ENCODE results near the gene SLC5A6.
A peak's percentile ranks its signal among the peaks of the same experiment; 100 is the strongest.

SLC5A6 gene

DNA sequence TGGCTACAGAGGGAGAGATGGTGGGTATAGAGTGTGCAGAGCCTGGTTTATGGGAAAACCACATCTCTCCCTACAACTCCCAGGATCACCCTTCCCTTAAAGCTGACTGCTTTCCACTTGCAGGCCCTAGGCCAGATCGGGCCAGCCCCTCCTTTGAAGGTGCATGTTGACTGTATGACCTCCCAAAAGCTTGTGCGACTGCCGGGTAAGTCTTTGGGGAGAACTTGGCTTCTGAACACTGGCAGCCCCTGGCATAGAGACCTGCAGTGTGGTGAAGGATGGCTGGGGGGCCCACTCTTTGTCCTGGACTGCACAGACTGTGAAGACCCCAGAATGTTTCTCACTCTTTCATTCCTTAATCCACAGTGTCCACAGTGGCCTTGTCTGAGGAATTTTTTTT lies 24.6 kb upstream of the SLC5A6 start:
- no peak for DNase-seq (ENCODE audit: low read depth in 2 of 2)

DNA sequence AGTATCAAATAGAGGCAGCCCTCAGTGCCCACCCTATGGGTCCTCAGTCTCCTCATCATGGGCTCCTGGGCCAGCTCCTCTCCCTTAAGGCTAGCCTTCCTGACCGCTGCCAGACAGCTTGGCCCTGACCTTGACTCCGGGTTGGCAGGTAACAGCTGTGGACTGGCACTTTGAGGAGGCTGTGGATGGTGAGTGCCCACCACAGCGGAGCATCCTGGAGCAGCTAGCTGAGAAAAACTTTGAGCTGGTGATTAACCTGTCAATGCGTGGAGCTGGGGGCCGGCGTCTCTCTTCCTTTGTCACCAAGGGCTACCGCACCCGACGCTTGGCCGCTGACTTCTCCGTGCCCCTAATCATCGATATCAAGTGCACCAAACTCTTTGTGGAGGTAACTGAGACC lies 24.1 kb upstream of the SLC5A6 start:
- DNase-seq (ENCODE audit: low read depth in 2 of 2), result no peak

DNA sequence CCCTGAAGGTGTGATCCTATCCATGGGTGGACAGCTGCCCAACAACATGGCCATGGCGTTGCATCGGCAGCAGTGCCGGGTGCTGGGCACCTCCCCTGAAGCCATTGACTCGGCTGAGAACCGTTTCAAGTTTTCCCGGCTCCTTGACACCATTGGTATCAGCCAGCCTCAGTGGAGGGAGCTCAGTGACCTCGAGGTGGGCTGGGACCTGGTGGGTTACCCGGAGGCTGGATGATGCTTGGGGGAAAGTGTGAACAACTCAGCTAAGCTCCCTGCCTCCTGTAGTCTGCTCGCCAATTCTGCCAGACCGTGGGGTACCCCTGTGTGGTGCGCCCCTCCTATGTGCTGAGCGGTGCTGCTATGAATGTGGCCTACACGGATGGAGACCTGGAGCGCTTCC lies 21.3 kb upstream of the SLC5A6 start:
- no peak for DNase-seq (ENCODE audit: low read depth in 2 of 2)

DNA sequence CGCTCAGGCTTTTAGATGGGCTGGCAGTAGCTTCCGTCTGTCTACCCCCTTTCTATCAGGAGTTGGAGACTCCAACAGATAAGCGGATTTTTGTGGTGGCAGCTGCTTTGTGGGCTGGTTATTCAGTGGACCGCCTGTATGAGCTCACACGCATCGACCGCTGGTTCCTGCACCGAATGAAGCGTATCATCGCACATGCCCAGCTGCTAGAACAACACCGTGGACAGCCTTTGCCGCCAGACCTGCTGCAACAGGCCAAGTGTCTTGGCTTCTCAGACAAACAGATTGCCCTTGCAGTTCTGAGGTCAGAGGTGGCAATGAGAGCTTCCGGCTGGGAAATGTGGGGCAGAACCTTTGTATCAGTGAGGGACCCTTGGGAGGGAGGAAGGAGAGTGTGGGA lies 19.9 kb upstream of the SLC5A6 start:
- DNase-seq (ENCODE audit: low read depth in 2 of 2), result no peak

GRCh38 chr2:27227501-27227900 lies 15.4 kb upstream of the SLC5A6 start:
- DNase-seq (ENCODE audit: low read depth in 2 of 2), result no peak

GRCh38 chr2:27225526-27225925 lies 13.5 kb upstream of the SLC5A6 start:
- DNase-seq (ENCODE audit: low read depth in 2 of 2), result no peak

DNA sequence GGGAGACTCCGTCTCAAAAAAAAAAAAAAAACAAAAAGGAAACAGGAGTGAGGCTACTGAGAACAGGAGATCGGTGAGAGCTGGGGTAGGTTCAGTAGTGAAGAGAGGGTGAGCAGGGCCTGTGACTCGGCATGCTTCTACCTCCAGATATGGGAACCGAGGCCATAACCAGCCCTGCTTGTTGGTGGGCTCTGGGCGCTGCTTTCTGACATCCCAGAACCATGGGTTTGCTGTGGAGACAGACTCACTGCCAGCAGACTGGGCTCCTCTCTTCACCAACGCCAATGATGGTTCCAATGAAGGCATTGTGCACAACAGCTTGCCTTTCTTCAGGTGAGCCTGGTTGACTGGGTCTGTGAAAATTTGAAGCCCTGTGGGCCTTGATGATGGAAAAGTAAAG lies 11.3 kb upstream of the SLC5A6 start:
- no peak for DNase-seq (ENCODE audit: low read depth in 2 of 2)

GRCh38 chr2:27222407-27222806 lies 10.3 kb upstream of the SLC5A6 start:
- DNase-seq (ENCODE audit: low read depth in 2 of 2), result no peak

- no peak for DNase-seq (ENCODE audit: low read depth in 2 of 2)
Observed at GRCh38 chr2:27221166-27221565, 9.1 kb upstream of the SLC5A6 start.

DNA sequence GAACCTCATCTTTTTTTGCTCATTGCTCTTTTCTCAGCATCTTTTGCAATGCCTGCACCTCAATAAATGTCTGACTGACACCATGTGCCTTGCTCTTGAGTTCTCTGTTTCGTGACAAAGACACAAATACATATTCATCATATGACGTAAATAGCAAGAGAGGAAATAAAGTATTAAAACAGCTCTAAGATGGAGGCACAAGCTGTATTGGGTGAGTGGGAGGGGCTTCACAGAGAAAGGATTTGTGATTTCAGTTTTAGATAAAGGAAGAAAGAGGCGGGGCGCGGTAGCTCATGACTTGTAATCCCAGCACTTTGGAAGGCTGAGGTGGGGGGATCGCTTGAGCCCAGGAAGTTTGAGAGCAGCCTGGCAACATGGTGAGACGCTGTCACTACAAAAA lies 8.0 kb upstream of the SLC5A6 start:
- no peak for DNase-seq (ENCODE audit: low read depth in 2 of 2)

GRCh38 chr2:27219091-27219490 lies 7.0 kb upstream of the SLC5A6 start:
- no peak for DNase-seq (ENCODE audit: low read depth in 2 of 2)

DNA sequence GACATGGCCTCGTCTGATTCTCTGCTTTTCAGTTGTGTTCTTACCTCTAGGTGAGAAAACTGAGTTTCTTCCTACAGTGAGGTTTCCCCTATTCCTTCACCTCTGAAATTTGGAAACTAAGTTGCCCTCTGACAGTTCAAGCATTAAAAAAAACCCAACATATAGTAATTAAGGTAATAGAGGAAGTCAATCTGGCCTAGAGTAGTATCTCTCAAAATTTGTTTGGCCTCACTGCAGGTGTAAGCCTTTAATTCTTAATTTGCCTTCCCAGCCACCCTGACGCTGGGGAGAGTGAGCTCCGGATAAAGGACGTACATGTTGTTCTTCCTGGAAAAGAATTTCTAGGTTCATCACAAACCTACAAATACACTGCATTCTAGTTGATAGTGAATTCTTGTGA lies 6.5 kb upstream of the SLC5A6 start:
- DNase-seq (ENCODE audit: low read depth in 2 of 2), result no peak

- DNase-seq (ENCODE audit: low read depth in 2 of 2), result peak; percentile 77 to 86
Observed at GRCh38 chr2:27217173-27218121, 5.4 kb upstream of the SLC5A6 start, which contains the start of gene CAD. Gene CAD, plus strand, starts transcription at chr2:27217369. Its CDS starts 183 bp downstream, at chr2:27217552.

DNA sequence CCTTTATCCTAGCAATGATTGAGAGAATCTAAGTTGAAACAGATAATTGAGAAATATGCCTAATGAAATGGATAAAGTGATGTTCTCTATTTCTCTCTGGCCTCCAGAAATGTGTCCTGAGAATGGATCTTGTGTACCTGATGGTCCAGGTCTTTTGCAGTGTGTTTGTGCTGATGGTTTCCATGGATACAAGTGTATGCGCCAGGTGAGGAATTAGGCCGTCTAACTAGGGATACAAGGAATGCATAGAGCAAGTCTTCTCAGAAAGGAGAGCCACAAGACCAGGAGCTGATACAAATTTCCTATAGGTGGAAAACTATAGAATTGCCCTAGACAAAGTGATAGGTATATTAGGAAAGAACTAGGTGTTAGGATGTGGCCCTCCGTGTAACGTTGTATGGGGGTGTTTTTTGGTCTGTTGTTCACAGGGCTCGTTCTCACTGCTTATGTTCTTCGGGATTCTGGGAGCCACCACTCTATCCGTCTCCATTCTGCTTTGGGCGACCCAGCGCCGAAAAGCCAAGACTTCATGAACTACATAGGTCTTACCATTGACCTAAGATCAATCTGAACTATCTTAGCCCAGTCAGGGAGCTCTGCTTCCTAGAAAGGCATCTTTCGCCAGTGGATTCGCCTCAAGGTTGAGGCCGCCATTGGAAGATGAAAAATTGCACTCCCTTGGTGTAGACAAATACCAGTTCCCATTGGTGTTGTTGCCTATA lies 4.5 kb upstream of the SLC5A6 start:
- DNase-seq (ENCODE audit: low read depth in 2 of 2), result no peak

GRCh38 chr2:27214941-27215340 lies 2.9 kb upstream of the SLC5A6 start:
- DNase-seq (ENCODE audit: low read depth in 2 of 2), result no peak

DNA sequence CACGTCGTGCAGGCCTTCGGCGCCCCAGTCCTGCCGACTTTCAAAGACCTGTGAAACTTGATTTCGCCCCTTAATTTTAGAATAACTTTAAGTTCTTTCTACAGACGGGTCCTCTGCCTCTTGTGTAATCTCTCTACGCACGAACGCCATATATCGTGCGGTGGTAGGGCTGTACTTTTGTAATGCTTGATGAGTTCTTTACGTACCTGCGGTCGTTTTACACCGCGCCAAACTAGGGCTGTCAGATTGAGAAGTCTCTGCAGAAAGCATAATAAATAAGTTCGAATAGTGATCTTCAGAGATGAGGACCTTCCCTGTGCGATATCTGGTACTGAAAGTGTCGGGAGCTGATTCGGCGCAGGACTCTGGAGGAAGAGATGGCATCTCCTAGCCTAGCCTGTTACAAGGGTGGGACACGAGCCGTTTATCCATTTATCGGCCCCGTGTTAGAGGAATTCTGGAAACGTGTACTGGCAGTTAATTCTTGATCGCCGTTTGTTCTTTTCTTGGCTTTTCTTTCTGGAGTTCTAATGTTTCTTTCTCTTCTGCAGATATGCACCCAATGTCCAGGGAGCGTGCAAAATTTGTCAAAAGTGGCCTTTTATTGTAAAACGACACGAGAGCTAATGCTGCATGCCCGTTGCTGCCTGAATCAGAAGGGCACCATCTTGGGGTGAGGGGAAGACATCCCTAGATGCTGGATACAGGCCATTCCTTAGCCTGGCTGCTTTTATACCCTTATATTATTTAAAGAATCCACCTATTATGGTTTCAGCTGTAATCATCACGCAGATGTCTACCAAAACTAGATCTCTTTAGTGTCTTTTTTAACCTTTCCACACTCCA lies 781 bp upstream of the SLC5A6 start:
- peak in 1 of 2 donors; percentile 23 for DNase-seq (ENCODE audit: low read depth in 2 of 2)

- DNase-seq (ENCODE audit: low read depth in 2 of 2), result no peak
Observed at GRCh38 chr2:27211241-27211942, 676 bp downstream of the SLC5A6 start.

GRCh38 chr2:27209621-27210401 lies 2.3 kb downstream of the SLC5A6 start:
- DNase-seq (ENCODE audit: low read depth in 2 of 2), result no peak

DNA sequence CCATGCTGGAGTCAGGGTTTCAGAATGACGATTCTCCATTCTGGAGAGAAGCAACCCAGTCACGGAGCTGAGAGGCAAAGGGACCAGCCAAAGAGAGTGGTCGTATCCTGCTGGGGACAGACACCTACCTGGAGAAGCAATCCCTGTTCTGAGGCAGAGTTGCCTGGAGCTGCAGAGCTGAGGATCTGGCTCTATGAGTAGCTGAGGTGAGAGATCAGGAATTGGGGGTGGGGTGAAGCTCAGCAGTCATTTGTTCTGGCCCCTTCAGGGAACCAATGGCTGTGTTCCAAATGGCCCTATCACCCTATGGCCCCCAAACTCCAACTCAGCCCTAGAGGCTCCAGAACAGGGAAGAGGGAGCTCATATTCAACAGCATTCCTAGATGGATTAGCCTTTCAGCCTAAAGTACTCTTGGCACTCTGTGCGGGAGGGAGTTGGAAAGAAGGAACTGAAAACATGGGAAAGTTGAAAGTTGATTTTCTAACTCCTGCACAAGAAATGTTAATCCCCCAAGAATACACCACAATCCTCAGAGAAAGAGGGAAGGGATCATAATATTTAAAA lies 3.5 kb downstream of the SLC5A6 start:
- DNase-seq (ENCODE audit: low read depth in 2 of 2), result no peak

- DNase-seq (ENCODE audit: low read depth in 2 of 2), result no peak
Observed at GRCh38 chr2:27206346-27206745, 5.7 kb downstream of the SLC5A6 start.
